AG04449 (cell line): Measurements from ENCODE around the gene MEN1.

ENCODE experiments used
- CTCF ChIA-PET: fragments of 350-600 bp; formaldehyde crosslinking; extraction: SDS; loops from one replicate; lab custom pipeline; 2021; ENCODE audit warnings: antibody characterized with exemption; lab: Yijun Ruan, JAX
- POLR2A ChIA-PET: fragments of 400-600, 350-600 bp; formaldehyde crosslinking; extraction: SDS; loops from one replicate; lab custom pipeline; 2020; ENCODE audit warnings: antibody characterized with exemption, inconsistent platforms; lab: Yijun Ruan, JAX
- DNase-seq: peaks from one replicate; pipeline ENCODE4 v3.0.0-alpha.2; 2010; ENCODE audit warnings: low read depth, low spot score
- H3K4me3 ChIP-seq: 2 replicates; pipeline ENCODE4 v1.5.1; 2011; ENCODE audit warnings: low read depth, mild to moderate bottlenecking, control low read depth, low read length
- TF ChIP-seq, protein P1 (sequence below): IDR thresholded peaks from one replicate; pipeline ENCODE4 v1.5.1; 2011; ENCODE audit warnings: mild to moderate bottlenecking, moderate library complexity, low read length, control low read depth, inconsistent platforms; ENCODE audit not compliant: insufficient read depth; ENCODE audit errors: missing control alignments

Gene MEN1

DNA sequence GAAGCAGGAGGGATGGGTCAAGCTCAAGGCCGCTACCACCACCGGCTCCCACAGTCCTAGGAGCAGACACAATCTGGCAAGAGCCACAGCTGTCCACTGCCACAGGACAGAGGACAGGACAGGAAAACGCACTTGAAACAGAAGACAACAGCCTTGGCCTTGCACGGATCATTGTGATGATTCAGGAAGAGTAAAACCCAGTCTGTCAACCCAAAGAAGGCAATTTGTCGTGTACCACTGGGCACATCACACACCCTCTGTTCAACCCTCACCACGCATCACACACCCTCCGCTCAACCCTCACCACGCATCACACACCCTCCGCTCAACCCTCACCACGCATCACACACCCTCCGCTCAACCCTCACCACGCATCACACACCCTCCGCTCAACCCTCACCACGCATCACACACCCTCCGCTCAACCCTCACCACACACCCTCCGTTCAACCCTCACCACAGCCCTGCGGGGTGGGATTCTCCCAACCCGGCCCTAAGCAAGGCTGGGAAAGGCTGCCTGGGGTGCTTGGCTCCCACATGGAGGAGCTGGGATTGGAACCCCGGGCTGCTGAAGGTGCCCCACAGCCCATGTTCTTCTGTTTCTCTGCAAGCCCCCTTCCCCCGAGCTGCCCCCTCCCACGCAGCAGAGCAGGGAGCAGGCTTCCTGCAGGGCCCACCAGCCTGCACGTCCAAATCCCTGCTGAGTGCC is 45.4 kb upstream of the MEN1 start:
- DNase-seq: no peak
- TF ChIP-seq, protein P1, sequence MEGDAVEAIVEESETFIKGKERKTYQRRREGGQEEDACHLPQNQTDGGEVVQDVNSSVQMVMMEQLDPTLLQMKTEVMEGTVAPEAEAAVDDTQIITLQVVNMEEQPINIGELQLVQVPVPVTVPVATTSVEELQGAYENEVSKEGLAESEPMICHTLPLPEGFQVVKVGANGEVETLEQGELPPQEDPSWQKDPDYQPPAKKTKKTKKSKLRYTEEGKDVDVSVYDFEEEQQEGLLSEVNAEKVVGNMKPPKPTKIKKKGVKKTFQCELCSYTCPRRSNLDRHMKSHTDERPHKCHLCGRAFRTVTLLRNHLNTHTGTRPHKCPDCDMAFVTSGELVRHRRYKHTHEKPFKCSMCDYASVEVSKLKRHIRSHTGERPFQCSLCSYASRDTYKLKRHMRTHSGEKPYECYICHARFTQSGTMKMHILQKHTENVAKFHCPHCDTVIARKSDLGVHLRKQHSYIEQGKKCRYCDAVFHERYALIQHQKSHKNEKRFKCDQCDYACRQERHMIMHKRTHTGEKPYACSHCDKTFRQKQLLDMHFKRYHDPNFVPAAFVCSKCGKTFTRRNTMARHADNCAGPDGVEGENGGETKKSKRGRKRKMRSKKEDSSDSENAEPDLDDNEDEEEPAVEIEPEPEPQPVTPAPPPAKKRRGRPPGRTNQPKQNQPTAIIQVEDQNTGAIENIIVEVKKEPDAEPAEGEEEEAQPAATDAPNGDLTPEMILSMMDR: no peak
- POLR2A ChIA-PET: interaction anchor here (1.6 to 3.7 kb wide), 4 partner anchors 9 to 23 kb away, joined by 16 to 38 read pairs (median 20); partner anchors contain the start of gene EHD1
- no peak overlapping the region for H3K4me3 ChIP-seq
- CTCF ChIA-PET: interaction anchor here (1.2 to 37.3 kb wide), 5 partner anchors 8 to 157 kb away, joined by 4 to 1375 read pairs (median 20); partner anchors contain the start of gene EHD1

- no peak overlapping the region for H3K4me3 ChIP-seq
Observed at GRCh38 chr11:64854534-64855502, 44.5 kb upstream of the MEN1 start.

GRCh38 chr11:64854157-64854533 is 43.8 kb upstream of the MEN1 start:
- DNase-seq: no peak
- CTCF ChIA-PET: interaction anchor here (0.9 to 37.3 kb wide), 11 partner anchors 9 to 264 kb away, joined by 3 to 1375 read pairs (median 4); partner anchors contain the start of genes ARL2, CDC42BPG, EHD1 and ZNHIT2
- TF ChIP-seq, protein P1: no peak
- no peak overlapping the region for H3K4me3 ChIP-seq
- POLR2A ChIA-PET: interaction anchor here (1.6 to 3.7 kb wide), 4 partner anchors 11 to 24 kb away, joined by 16 to 38 read pairs (median 20); partner anchors contain the start of gene EHD1

More at GRCh38 chr11:64854534-64855502, 44.5 kb upstream of the MEN1 start:
- POLR2A ChIA-PET: interaction anchor here (1.6 to 3.7 kb wide), 4 partner anchors 10 to 24 kb away, joined by 16 to 38 read pairs (median 20); partner anchors contain the start of gene EHD1
- TF ChIP-seq, protein P1: no peak
- peak; percentile 47 for DNase-seq
- CTCF ChIA-PET: interaction anchor here (0.9 to 37.3 kb wide), 11 partner anchors 7 to 263 kb away, joined by 3 to 1375 read pairs (median 4); partner anchors contain the start of genes ARL2, CDC42BPG, EHD1 and ZNHIT2

DNA sequence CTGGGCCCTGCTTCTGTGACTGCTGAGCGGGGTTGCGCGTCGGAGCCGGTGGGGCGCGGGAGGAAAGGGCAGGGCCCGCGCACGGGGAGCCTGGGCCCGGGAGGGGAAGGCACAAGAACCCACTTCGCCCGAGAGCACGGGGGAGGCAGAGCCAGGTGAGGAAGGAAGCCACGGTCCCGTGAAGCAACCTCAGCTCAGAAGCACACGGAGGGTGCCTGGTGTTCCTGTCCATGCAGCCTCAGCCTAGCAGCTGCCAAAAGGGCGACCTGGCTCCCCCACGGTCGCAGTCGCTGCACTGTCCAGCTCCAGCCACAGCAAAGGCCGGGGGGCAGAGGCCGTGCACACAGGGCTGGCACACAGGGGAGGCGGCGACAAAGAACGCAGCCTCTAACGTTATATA is 43.4 kb upstream of the MEN1 start:
- DNase-seq: no peak
- ChIA-PET CTCF (interaction anchor here (0.9 to 37.3 kb wide), 10 partner anchors 8 to 264 kb away, joined by 3 to 1375 read pairs (median 4); partner anchors contain the start of genes CDC42BPG, EHD1 and ZNHIT2), POLR2A (interaction anchor here (2.7 to 3.7 kb wide), 3 partner anchors 11 to 23 kb away, joined by 19 to 38 read pairs (median 20); no protein-coding TSS in a partner anchor)
- TF ChIP-seq, protein P1: no peak
- H3K4me3 ChIP-seq: no peak overlapping the region

DNA sequence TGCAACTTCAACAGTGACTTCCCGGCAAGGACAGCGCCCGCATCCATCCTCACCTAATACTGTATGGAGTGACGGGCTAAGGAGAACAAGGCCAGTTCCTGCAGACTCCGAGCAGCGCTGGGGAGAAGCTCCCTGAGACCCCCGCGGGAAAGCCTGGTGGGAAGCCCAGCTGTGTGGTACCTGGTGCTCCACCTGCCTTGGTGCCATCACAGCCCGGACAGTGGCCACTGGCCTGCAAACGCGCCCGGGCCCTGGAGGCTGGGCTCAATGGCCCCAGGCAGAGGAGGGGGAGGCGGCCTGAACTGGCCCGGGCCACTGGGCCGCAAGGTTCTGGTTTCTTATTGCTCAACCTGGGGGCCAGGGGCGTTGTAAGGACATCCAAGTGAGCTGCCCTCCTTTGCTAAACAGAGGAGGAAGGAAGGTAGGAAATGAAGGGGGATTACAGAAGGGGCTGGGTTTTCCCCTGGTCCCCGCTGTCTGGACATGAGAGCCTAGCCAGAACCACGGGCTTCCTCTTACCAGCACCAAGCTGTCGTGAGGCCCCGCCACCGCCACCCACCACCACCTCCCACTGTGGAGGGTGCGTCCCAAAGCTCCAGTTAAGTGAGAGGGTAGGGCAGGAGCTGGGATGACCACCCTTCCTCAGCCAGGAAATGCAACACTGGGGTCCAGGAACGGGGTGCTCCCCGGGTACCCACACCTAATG is 42.6 kb upstream of the MEN1 start:
- POLR2A ChIA-PET: interaction anchor here (2.7 to 3.7 kb wide), 3 partner anchors 12 to 24 kb away, joined by 19 to 38 read pairs (median 20); no protein-coding TSS in a partner anchor
- no peak for DNase-seq
- CTCF ChIA-PET: interaction anchor here (0.8 to 37.3 kb wide), 8 partner anchors 9 to 160 kb away, joined by 3 to 1375 read pairs (median 8); partner anchors contain the start of genes CDC42BPG and EHD1
- H3K4me3 ChIP-seq: no peak overlapping the region
- TF ChIP-seq, protein P1: no peak
